Measurements from ENCODE around the gene HTRA2. TPM values are rescaled to one million over a fixed set of nuclear protein-coding genes. Genes with fewer than 3 reads are reported as not detected.
A peak's percentile ranks its signal among the peaks of the same experiment; 100 is the strongest.
"Not testable (repeated sequence)": the region's sequence is repeated elsewhere in the genome, so short reads cannot be mapped to it uniquely, and the experiment has no call there.

The HTRA2 gene
- total RNA-seq: 10 to 100 TPM; 52.2 to 87.2 TPM

- H3K36me3 Mint-ChIP-seq: peaks cover 48% of the 10 kb centered on the region
- H3K4me3 Mint-ChIP-seq: peak within 1 kb of the TSS; percentile 100
- DNase-seq (peak; percentile 98), ATAC-seq (peak; percentile 90)
- H3K27me3 Mint-ChIP-seq: no peaks in the 10 kb centered on the region
- CTCF ChIA-PET: interaction anchor here (0.6 to 6.4 kb wide), 9 partner anchors 13 to 123 kb away, joined by 3 to 98 read pairs (median 12); partner anchors contain the start of genes CCDC142, LBX2, TLX2 and TTC31
- peaks cover 46% of the 10 kb centered on the region for H3K4me1 Mint-ChIP-seq
- H3K27ac Mint-ChIP-seq: peak within 1 kb of the TSS; percentile 97
- no peaks in the 10 kb centered on the region for H3K9me3 Mint-ChIP-seq (ENCODE audit: low read depth)
Measured at GRCh38 chr2:74529357-74530238, at the start of gene HTRA2, which contains the start of gene AUP1. TSS of gene HTRA2 (plus strand) at chr2:74529933. CDS start at chr2:74530007, 74 bp downstream. TSS of gene AUP1 (minus strand) at chr2:74529706. CDS start at chr2:74529629, 77 bp downstream.

DNA sequence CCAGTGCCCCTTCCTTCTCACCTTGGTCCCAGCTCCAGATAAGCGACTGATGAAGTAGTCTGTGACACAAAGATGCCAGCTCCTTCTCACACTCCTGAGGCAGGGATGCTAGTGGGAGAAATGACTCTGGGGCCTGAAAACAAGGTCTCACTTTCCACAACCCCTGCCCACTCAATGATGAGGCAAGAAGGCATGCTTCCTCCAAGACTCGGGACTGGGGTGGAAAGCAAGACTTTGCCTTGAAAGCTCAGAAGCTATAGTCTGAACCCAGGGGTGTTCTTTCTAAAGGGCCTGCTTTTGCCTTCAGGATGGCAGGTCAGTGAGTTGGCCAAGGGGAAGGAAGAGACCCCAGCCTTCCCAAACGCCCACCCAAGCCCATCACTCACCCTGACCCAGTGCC, 48.3 kb upstream of the HTRA2 start:
- no peaks in the 10 kb centered on the region for H3K27me3 Mint-ChIP-seq
- CTCF ChIA-PET: interaction anchor here (0.9 to 5.2 kb wide), 15 partner anchors 8 to 146 kb away, joined by 3 to 79 read pairs (median 19); partner anchors contain the start of genes AUP1, HTRA2, INO80B and MOGS
- no peak for ATAC-seq
- H3K9me3 Mint-ChIP-seq (ENCODE audit: low read depth): no peaks in the 10 kb centered on the region
- peaks cover 31% of the 10 kb centered on the region for H3K36me3 Mint-ChIP-seq
- peaks cover 45% of the 10 kb centered on the region for H3K4me1 Mint-ChIP-seq
- H3K27ac Mint-ChIP-seq: peak overlapping the region; percentile 15
- H3K4me3 Mint-ChIP-seq: peak overlapping the region; percentile 97
- no peak for DNase-seq

GRCh38 chr2:74481961-74482800, 47.6 kb upstream of the HTRA2 start:
- Mint-ChIP-seq H3K9me3 (ENCODE audit: low read depth) (no peaks in the 10 kb centered on the region), H3K27ac (peak overlapping the region; percentile 100), H3K36me3 (peaks cover 33% of the 10 kb centered on the region), H3K4me3 (peak overlapping the region; percentile 97), H3K27me3 (no peaks in the 10 kb centered on the region), H3K4me1 (peaks cover 48% of the 10 kb centered on the region)
- CTCF ChIA-PET: interaction anchor here (0.8 to 5.2 kb wide), 28 partner anchors 9 to 232 kb away, joined by 3 to 79 read pairs (median 6); partner anchors contain the start of genes AUP1, DQX1, HTRA2 and INO80B
- DNase-seq (peak; percentile 77), ATAC-seq (peak; percentile 52)

DNA sequence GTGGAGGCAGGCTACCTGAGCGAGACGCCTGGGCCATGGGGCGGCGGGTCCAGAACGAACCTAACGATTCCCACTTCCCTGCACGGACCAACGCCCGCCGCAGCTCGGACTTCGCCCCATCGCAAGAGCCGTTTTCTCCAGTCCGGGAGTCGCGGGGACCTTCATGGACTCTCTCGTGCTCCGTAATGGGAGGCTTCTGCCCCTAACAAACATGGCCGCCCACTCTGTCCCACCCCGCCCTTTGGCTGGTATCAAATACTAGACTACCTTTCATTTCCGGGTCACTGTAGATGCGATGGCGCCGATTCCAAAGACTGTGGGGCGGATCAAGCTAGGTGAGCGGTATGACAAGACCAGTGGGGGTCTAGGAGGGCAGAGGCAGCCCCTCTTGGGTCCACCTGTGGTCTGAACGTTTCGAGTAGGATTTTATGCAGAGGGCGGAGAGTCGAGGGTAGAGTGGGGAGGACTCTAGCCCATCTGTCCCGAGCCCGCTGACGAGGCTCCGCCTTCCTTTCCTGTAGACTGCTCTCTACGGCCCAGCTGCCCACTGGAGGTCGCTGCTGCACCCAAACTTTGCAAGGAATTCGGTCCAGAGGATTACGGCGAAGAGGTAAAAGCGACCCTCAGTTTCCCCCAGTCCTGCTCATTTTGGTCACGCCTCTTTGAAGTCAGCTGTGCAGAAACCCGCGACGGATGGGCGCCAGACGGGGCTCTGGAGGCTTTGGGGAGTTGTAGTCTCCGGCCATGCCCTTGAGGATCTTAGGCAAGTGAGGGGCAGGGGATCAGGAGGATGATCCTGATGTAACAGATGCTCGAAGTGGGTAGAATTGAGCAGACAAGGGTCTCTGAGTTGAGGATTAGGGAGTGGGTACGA, 46.7 kb upstream of the HTRA2 start, which contains the start of the genes CCDC142 and TTC31:
Gene CCDC142, minus strand, starts transcription at position 198 of the 874 bp plus-strand sequence. Its CDS starts 161 bp downstream, at position 37.
Gene TTC31, plus strand, starts transcription at position 281 of the 874 bp plus-strand sequence. Its CDS starts 15 bp downstream, at position 296.
- CTCF ChIA-PET: interaction anchor here (0.6 to 5.2 kb wide), 33 partner anchors 9 to 233 kb away, joined by 3 to 79 read pairs (median 6); partner anchors contain the start of genes AUP1, DQX1, HTRA2 and INO80B
- Mint-ChIP-seq H3K4me3 (peak within 1 kb of the TSS; percentile 97), H3K27me3 (no peaks in the 10 kb centered on the region), H3K27ac (peak within 1 kb of the TSS; percentile 100), H3K36me3 (peaks cover 28% of the 10 kb centered on the region), H3K9me3 (ENCODE audit: low read depth) (no peaks in the 10 kb centered on the region), H3K4me1 (peaks cover 44% of the 10 kb centered on the region)
- ATAC-seq (peak; percentile 95), DNase-seq (peak; percentile 97)

DNA sequence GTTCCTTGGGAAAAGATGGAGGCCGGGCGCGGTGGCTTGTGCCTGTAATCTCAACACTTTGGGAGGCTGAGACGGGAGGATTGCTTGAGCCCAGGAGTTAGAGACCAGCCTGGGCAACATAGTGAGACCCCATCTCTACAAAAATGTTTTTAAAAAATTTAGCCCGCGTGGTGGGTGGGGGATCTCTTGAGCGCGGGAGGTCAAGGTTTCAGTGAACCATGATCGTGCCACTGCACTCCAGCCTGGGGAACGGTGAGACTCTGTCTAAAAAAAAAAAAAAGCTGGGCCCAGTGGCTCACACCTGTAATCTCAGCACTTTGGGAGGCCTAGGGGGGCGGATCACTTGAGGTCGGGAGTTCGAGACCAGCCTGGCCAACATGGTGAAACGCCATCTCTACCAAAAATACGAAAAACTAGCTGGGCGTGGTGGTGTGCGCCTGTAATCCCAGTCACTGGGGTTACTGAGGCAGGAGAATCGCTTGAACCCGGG, 46.0 kb upstream of the HTRA2 start:
- CTCF ChIA-PET: interaction anchor here (0.6 to 5.2 kb wide), 22 partner anchors 8 to 148 kb away, joined by 3 to 79 read pairs (median 10); partner anchors contain the start of genes AUP1, HTRA2, INO80B and MOGS
- not testable (repeated sequence) for ATAC-seq; DNase-seq; H3K9me3 Mint-ChIP-seq (ENCODE audit: low read depth); H3K27me3 Mint-ChIP-seq
- Mint-ChIP-seq H3K36me3 (peaks cover 28% of the 10 kb centered on the region), H3K4me3 (peak overlapping the region; percentile 97), H3K4me1 (peaks cover 44% of the 10 kb centered on the region), H3K27ac (peak overlapping the region; percentile 100)

GRCh38 chr2:74486141-74486540, 43.6 kb upstream of the HTRA2 start:
- CTCF ChIA-PET: interaction anchor here (0.7 kb wide), 1 partner anchor 1239 kb away, joined by 3 read pairs; no protein-coding TSS in a partner anchor
- no peaks in the 10 kb centered on the region for H3K9me3 Mint-ChIP-seq (ENCODE audit: low read depth)
- no peak overlapping the region for H3K27ac Mint-ChIP-seq
- H3K4me3 Mint-ChIP-seq: no peak overlapping the region
- no peaks in the 10 kb centered on the region for H3K27me3 Mint-ChIP-seq
- DNase-seq (no peak), ATAC-seq (no peak)
- peaks cover 22% of the 10 kb centered on the region for H3K36me3 Mint-ChIP-seq
- H3K4me1 Mint-ChIP-seq: peaks cover 25% of the 10 kb centered on the region

- no peak for DNase-seq
- CTCF ChIA-PET: interaction anchor here (1.0 to 1.4 kb wide), 3 partner anchors 43 to 85 kb away, joined by 3 to 5 read pairs (median 3); no protein-coding TSS in a partner anchor
- Mint-ChIP-seq H3K4me3 (no peak overlapping the region), H3K9me3 (ENCODE audit: low read depth) (no peaks in the 10 kb centered on the region), H3K27me3 (no peaks in the 10 kb centered on the region), H3K36me3 (peaks cover 28% of the 10 kb centered on the region), H3K27ac (no peak overlapping the region), H3K4me1 (peaks cover 13% of the 10 kb centered on the region)
- no peak for ATAC-seq
Measured at GRCh38 chr2:74488643-74489481, 40.9 kb upstream of the HTRA2 start.

DNA sequence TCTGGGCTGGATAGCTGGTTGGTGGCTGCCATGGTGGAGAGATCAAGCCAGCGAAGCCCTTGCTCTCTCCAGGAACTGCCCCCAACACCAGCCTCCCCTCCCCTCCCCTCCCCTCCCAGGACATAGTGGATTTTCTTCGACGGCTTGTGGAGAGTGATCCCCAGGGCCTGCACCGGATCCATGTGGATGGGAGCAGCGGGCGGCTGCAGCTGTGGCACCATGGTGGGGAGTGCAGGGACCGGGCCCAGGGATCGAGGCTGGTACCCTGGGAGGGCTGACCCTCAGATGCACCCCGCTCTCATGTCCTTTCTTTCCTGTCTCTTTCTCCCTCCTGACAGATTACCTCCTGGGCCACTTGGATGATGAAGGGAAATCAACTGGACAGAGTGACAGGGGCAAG, 39.8 kb upstream of the HTRA2 start:
- H3K36me3 Mint-ChIP-seq: peaks cover 26% of the 10 kb centered on the region
- CTCF ChIA-PET: interaction anchor here (1.1 to 1.4 kb wide), 2 partner anchors 13 to 42 kb away, joined by 4 to 5 read pairs; no protein-coding TSS in a partner anchor

DNA sequence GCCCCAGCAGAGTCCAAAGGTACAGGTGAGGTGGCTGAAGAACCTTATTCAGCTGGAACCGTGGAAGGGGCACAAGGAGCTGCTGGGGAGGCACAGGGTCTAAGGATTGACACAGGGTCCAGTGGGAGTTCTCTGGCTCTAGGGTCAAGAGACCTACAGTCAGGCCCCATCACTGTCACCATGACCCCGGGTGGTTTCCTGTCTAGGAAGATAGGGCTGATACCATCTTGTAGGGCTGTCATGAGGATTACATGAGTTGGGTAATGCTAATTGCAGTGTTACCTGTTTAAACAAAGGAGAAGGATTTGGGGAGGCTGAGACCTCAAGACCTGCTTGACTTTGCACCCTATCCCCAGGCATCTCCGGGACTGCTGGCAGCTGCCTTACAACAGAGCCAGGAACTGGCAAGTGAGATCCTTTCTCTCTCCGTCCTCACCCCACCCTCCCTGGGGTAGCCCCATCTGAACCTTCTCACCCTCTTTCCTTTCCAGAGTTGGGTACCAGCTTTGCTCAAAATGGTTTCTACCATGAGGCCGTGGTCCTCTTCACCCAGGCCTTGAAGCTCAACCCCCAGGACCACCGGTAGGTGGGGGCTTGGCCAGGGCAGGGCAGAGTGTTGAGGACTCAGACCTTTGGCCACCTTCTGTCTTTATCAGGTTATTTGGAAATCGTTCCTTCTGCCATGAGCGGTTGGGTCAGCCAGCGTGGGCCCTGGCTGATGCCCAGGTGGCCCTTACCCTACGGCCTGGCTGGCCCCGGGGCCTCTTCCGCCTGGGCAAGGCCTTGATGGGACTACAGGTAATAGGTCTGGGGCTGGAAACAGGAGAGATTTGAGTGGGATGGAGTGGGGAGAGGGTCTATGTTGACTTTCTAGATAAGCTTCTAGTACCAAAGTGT, 37.8 kb upstream of the HTRA2 start:
- no peak for DNase-seq
- H3K4me3 Mint-ChIP-seq: no peak overlapping the region
- no peaks in the 10 kb centered on the region for H3K27me3 Mint-ChIP-seq
- CTCF ChIA-PET: interaction anchor here (1.3 kb wide), 1 partner anchor 9 kb away, joined by 5 read pairs; the partner anchor contains the start of genes CCDC142 and TTC31
- H3K4me1 Mint-ChIP-seq: peaks cover 1% of the 10 kb centered on the region
- H3K9me3 Mint-ChIP-seq (ENCODE audit: low read depth): no peaks in the 10 kb centered on the region
- peaks cover 16% of the 10 kb centered on the region for H3K36me3 Mint-ChIP-seq
- H3K27ac Mint-ChIP-seq: no peak overlapping the region
- ATAC-seq: no peak

More for the DNA sequence above, 39.8 kb upstream of the HTRA2 start:
- ATAC-seq (no peak), DNase-seq (no peak)
- Mint-ChIP-seq H3K9me3 (ENCODE audit: low read depth) (no peaks in the 10 kb centered on the region), H3K27ac (no peak overlapping the region), H3K4me1 (peaks cover 7% of the 10 kb centered on the region), H3K4me3 (no peak overlapping the region), H3K27me3 (no peaks in the 10 kb centered on the region)

- Mint-ChIP-seq H3K9me3 (ENCODE audit: low read depth) (no peaks in the 10 kb centered on the region), H3K27ac (no peak overlapping the region)
- CTCF ChIA-PET: interaction anchor here (0.6 to 1.7 kb wide), 4 partner anchors 10 to 43 kb away, joined by 3 to 14 read pairs (median 5); partner anchors contain the start of genes CCDC142, PCGF1 and TTC31
Measured at GRCh38 chr2:74493546-74493945, 36.2 kb upstream of the HTRA2 start.

More at GRCh38 chr2:74493546-74493945, 36.2 kb upstream of the HTRA2 start:
- DNase-seq (no peak), ATAC-seq (no peak)
- Mint-ChIP-seq H3K4me3 (no peak overlapping the region), H3K36me3 (peaks cover 14% of the 10 kb centered on the region), H3K4me1 (peaks cover 11% of the 10 kb centered on the region), H3K27me3 (peaks cover 10% of the 10 kb centered on the region)
